Activated CD8-positive, alpha-beta memory T cell treated with anti-CD3 and anti-CD28 coated beads for 48 hours (primary cell): Measurements from ENCODE around the gene VSIG8.

Experiments
- DNase-seq, 3 experiments: peaks; one replicate each; pipeline ENCODE4 v3.0.0-alpha.2; 2020; ENCODE audit warnings: low read depth in 2 of 3, low spot score in 2 of 3

VSIG8 gene

DNA sequence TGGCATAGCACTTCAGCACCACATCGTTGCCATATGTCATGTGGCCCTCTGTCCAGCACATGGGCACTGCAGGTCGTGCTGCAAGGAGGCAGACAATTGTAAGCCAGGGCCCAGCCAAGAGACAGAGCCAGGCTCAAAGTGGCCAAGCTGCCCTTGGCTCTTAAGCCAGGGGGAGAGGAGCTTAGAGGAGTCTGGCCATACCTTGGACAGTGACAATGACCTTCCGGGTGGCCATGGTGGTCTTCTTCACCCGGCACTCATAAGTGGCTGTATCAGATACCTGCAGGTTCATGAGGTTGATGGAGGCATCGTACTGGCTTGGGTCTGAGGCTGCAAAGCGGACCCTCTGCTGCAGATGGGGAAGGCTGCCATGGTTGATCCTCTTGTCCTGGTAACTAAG, 4.6 kb downstream of the VSIG8 start:
- DNase-seq: no peak

DNA sequence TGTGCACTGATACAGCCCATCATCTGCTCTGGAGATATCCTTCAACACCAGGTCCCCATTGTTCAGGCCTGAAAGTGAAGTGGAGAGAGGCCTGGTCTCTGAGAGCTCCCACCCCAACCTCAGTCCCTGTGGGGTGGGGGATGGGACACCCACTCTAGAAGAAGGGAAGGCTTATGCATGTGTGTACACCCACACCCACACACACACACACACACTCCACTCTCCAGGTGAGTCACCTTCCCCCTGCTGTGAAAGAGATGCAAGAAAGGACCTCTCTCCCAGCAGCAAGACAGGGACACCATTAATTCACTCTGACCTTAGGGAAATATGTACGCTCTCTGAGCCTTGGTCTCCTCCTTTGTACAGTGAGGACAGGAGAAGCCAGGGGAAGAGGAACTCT, 5.9 kb downstream of the VSIG8 start:
- DNase-seq: no peak

DNA sequence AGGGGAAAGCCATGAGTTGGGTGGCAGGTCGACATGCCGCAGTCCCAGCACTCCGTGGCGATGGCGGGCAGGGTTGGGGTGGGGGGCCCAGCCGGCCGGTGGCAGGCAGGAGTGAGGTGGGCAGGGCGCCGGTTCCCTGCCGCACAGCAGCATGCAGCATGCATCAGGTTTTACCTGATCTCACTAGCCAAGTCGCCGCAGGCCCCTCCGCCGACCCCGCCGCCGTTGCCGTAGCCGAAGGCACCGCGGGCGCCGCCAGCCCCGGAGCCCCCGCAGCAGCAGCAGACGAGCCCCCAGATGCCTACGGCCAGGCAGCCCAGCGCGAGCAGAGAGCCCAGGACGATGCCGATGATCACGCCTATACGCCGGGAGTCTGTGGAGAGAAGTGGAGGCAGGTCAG, 6.7 kb downstream of the VSIG8 start:
- DNase-seq: no peak

DNA sequence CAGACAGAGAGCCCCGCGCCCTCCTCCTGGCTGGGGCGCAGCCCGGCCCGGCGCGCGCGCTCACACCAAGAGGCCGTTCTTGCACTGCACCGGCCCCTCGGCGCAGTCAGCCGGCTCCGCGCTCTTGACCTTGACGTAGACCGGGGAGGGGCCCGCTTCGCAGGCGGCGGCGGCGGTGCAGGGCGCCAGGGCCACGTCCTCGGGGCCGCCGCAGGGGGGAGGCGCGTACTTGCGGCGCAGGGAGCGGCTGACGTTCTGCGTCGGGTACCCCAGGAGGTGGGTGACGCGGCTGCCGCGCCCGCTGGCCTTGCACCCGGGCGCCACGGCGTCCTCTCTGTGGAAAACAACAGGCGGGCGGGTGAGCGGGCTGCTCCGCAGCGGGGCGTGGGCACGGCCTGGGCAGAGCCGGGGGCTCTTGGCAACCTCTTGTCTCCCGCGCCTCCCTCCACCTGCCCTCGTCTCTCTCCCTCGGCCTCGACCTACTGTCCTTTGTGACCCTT, 7.7 kb downstream of the VSIG8 start:
- peak; percentile 43 to 63 (median 63) for DNase-seq

DNA sequence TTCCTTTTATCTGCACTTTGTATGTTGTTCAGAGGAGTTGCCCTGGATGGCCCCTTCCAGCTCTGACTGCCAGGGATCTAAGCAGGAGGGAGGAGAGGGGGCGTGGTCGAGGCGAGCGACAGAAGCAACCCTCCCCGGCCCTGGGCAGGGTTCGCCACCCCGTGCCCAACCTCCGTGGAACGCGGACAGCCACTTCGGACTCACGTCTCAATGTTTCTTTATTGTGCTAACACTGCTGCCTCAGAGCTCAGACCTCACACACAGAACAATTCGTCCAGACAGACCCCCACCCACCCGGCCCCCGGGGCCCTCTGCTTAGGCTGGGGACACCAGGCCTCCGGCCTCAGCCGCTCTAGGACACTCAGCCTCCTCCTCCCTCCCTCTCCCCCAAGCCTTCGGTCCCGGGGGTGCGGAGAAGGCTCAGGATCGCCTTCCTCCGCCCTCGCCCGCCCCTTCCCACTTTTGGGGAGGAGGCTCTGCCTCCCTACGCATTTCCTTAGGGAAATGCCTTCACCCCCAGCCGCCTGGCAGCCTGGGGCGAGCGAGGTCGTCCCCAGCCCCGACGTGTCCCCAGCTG, 8.3 kb downstream of the VSIG8 start:
- no peak for DNase-seq

DNA sequence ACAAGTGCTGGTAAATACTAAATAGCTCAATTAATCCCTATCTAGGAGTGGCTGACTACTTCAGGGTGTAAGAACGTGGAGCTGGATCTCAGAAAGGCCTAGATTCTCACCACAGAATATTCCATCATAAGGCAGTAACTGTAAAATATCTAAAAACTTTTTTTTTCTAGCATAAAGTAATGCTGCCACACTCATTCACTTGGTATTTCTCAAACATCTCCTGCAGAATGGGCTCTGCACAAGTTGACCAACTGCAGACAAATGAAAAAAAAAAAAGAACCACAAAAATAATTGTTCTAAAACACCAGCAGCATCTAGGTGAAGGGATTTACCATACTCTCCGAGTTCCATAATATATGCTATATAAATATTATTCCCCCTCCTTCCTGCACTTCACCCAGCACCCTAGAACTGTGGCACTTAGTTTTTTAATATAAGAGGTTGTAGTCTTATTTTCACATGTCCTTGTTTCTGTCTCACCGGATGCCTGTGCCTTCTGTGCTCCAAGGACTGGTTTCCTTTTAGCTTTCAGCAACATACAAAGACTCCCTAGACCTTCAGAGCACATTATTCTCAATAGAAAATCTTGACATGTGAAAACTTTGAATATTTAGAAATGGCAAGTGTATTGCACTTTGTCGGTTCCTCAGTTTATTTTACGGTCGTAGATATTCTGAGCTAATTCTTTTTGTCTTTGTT, 8.9 kb downstream of the VSIG8 start:
- DNase-seq: no peak

DNA sequence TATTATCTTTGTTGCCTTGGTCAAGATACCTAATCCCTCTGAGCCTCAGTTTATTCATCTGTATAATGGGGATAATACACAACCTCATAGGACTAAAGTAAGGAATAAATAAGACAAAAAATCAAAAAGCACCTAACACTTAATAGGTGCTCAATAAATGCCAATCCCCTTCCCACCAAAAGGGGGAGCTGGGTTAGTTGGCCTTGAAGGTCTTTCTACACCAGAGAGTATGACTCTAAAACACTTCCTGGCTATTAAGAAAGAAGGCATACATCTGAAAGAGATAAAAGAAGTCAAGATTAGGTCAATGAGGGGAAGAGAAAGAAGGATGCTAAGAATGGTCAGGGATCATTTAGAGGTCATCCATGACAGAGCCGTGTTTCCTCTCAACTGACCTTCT, 11.1 kb downstream of the VSIG8 start:
- DNase-seq: no peak

DNA sequence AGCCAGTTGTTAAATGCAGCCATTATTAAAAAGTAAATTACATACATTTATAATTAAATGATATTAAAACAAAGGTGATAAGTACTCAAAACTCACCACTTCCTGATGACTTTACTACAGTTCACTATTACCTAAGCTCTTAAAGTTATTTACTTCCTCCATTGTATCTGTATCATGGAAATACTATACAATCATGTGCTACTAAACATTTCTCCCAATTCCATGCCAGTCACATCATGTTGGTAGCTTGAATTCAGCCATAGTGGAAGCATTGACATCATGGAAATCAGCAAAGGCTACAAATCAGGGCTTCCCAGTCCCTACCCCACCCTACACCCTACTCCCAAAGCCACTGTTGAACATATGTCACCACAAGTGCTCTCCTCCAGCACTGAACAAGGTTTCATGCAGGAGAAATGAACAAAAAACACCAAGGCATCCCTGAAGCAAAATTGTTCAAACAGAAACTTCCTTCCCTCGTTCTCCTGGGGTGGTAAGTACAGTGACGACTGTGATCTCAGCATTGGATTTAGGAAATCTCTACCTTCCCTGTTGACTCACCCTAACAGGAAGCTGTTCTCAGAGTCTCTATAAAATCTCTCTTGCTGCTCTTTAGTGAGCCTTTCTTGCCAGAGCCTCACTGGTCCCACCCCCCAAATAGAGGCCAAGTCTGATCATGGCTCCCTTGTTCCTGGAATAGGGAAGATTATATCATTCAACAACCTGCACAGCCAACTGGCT, 12.7 kb downstream of the VSIG8 start:
- DNase-seq: no peak

DNA sequence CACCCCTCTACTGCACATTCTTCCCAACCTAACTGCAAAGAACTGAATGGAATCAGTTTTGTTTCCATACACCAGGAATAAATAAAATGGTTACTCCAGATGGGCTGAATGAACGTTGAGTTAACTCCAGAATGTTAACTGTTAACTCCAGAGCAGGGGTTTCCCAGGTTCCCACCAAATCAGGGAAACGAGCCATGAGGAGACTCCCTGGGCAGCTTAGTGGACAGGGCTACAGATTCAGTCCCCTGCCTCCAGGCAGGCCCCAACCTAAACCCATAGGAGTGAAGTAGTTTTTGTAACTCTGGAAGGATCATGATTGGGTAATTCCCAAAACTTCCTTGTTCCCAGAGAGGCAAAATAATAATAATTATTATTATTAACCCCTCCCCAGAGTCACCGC, 14.1 kb downstream of the VSIG8 start:
- no peak for DNase-seq

DNA sequence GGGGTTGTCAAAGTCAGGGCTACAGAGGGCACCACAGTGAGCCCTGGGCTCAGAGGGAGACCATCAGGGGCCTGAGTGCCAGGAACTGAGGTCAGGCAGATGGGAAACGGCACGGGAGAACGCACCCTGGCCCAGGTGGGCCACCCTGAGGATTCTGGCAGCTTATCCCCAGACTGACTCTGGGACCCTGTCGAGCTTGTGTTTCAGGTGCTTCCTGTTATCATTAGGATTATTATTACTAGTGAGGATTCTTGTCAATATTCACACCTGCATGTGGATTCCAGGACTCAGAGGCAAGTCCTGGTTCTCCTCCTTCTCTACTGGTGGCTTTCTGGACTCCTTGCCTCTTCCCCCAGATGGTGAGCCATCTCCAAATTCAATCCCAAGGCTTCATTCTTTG, 15.2 kb downstream of the VSIG8 start:
- no peak for DNase-seq

DNA sequence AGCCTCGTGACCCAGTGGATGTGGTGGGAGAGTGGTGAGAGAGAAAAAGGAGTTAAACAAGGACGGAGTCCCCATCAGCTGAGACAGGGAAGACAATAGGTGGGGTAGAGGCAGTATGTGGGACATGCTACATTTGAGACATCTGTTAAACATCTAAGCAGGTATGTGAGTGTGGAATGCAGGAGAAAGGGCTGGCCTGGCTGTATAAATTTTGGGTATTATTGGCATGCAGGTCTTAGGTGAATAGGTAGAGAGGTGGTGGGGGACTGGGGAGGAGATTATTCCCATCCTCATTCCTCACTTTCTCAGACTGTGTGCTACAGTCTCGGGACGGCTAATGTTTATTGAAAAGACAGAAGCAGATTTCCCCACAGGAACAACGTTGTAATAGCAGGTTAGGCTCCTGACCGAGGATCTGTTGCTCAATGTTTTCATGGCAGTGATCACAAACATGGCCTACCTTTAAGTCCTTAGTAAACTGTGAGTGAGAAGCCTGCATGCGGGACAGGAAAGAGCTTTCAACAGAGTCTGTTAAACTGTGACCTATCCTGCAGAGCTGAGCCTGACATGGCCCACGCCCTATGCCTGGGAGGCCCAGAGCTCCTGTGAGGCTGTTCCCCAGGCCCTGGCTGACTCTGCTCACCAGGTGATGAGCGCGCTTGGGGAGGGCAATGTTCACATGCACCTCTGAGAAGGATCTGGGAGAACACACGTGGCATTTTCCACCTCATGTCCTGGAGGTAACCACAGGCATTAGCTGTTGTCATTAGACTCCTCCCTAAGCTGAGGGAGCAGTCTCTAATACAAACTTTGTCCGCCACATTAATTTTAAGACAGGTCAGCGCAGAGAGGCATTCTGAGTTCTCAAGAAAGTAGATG, 16.5 kb downstream of the VSIG8 start:
- DNase-seq: no peak

DNA sequence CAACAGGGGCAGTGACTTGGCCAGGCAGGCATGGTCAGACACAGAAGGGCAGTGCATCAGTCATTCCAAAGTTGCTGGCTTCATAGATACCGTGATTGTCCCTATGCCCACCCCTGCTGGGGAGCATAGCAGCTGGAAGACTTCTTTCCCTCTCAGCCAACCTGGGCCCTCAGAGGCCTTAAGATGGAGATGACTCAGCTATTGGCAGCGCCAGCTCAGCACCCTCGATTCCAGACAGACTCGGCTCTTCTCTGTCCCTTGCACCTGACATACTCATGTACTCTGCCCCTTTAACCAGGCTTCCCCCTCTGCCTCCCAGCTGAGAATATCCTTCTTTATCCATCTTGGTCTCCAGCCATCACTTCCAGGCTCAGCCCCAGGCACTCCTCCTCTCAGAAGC, 19.0 kb downstream of the VSIG8 start:
- DNase-seq: no peak

DNA sequence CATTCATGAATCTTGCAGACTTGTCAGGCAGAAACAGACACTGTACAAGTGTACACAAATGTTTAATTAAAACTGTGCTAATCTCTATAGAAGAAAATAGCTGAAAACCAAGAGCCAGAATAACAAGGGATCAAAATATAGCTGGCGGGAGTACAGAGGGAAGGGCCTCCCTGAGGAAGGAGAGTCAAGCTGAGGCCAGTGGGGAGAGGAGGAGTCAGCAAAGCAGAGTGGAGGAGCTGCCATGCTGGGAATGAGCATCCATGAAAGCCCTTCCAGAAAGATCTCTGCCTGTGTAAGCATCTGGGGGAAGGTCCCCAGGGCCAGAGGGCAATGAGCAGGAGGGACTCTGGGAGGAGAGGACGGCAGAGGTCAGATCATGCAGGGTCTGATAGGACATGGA, 20.7 kb downstream of the VSIG8 start:
- DNase-seq: no peak

DNA sequence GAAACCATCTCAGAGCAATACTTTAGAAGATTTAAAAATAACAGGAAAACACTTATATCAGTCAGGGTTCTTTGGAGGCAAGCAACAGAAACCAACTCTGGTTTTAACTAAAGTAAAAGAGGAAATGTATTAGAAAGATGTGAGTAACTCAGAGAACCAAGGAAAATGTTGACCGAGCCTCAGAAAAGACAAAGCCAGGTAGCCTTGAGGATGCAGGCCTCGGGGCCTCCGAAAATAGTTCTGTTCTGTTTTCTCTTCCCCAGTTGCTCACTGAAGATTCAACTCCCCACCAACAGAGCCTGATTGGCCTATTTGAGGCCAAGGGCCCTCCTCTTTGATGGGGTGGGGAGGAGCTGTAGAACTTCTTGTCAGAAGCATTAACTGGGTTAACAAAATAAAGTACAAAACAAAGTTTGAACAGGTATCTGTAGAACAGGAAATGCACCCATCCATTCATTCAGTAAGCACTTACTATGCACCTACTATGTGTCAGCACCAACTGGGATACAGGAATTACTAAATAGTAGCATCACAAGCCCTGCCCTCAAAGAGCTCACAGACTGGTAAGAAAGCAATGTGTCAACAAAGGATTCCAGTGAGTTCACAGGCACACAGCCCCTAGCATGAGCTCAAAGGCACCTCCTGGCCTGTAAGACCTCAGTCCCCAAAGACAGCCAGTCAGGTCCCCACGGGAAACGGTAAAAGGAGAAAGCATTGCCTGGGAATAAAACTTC, 23.2 kb downstream of the VSIG8 start:
- DNase-seq: no peak

DNA sequence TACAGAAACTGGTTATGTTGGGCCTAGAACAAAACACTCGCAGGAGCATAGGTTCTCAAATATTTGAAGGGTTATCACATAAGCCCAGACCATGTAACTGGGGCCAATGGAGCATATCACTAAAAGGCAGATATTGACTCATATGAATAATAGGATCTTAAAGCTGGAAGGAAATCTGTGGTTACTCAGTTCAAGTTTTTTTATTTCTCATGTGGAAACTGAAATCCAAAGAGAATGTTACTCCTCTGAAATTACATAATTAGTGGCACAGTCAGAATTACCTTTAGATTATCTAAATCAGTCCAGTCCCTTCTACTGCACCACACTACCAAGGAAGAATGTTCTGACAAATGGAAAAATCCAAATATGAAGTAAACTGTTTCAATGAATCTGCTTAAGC, 23.7 kb downstream of the VSIG8 start:
- DNase-seq: no peak

DNA sequence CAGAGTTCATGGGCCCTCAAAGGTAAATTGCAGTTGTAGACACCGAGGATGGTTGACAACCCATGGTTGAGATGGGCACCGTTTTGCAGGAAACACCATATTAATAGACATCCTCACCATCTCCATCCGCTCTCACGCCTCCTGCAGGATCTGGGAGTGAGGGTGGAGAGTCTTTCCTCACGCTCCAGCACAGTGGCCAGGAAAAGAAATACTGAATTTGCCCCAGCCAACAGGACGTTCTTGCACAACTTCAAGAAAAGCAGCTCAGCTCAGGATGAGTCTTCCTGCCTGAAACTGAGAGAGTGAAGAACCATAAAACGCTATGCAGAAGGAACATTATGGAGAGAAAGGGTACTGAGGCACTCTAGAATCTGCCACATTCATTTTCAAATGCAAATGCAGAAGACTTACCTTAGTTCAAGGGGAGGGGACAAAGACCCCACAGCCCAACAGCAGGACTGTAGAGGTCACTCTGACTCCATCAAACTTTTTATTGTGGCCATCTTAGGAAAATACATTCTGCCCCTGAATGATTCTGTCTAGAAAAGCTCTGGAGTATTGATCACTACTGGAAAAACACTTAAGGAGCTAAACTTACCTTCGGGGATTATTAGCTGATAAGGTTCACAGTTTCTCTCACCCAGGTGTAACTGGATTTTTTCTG, 26.5 kb downstream of the VSIG8 start:
- no peak for DNase-seq

DNA sequence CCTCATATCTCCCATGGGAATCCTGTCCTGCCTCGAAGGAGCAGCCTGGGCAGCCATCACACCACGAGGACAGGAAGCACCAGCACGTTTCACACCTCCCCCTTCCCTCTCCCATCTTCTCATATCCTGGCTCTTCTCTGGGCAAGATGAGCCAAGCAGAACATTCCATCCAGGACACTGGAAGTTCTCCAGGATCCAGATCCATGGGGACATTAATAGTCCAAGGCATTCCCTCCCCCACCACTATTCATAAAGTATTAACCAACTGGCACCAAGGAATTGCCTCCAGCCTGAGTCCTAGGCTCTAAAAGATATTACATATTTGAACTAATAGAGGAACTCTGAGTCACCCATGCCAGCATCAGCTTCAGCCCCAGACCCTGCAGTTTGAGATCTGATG, 27.1 kb downstream of the VSIG8 start:
- no peak for DNase-seq

DNA sequence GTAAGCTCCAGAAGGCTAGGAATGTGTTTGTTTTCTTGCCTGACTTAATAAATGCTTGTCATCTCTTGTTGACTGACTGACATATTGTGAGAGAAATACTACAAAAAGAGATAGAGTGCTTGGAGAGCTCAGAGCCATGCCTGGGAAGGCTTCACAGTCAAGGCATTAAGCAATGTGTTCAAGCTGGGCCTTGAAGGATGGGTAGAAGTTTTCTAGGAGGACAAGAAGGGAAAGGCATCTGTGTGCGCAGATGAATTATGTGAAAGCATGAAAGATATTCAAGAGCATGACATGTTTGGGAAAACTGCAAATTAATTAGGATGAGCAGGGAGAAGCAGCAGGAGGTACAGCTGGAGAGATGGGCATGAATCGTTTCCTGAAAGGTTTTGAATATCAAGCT, 30.1 kb downstream of the VSIG8 start:
- DNase-seq: no peak

DNA sequence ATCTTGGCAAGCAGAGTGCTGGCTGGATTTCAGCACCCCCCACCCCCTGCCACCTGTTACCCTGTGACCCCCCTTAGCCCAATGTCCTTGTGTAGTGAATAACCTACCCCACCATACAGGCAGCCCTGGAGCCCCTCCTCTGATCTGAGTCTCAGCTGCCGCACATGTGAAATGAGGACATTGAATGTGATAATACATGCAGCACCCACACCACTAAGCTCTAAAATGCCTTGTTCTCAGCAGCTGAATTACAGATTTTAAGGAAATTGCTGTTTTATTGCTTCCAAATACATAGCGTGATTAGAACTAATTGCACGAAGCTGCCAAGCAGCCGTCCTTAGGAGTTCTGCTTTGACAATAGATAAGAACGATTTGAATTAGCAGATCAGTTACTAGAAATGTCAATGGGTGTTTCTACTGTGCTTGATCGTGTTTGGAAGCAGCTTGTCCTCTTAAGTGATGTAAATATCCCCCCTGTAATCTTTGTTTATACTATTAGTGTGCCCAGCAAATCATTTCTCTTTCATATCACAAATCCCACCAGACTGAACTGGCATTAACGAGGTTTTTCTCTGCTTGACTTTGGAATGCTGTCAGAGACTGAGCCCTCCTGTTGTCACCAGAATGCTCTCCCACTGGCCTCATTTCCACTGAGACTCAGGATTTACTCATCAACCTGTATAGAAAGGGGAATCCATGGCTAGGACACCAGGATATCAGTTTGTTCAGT, 30.9 kb downstream of the VSIG8 start:
- DNase-seq: no peak

DNA sequence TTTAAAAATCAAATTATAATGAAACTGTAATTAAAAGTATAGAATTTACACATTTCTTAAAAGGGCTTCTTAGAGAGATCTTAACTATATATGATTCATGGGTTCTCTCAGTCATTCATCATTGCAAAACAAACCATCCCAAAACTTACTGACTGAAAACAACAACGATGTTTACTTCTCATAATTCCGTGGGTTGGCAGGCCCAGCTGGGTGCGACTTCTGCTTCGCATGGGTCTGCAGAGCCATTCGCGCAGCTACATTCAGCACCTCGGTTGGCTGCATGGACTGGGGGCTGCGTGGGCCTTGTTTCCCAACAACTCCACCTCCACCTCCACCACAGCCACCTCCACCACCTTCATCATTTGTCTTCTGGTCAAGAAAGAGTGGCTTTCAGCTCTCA, 31.7 kb downstream of the VSIG8 start:
- no peak for DNase-seq
